IMR-90 (cell line): ENCODE measurements around the gene KRT80. TPM values are rescaled to one million over a fixed set of nuclear protein-coding genes. Genes with fewer than 3 reads are reported as not detected.

Experiments used
- CEBPB ChIP-seq: IDR thresholded peaks from 2 replicates; pipeline ENCODE4 v1.6.1; 2012; ENCODE audit warnings: low read depth, low read length, improper control_type of control experiment
- ELK1 ChIP-seq: fragments of 150-350 bp; IDR thresholded peaks from 2 replicates; pipeline ENCODE4 v1.6.1; 2016; ENCODE audit warnings: low read depth, mild to moderate bottlenecking, low read length, moderate library complexity, borderline replicate concordance
- MAZ ChIP-seq: IDR thresholded peaks from 2 replicates; pipeline ENCODE4 v1.6.1; 2012; ENCODE audit warnings: low read depth, mild to moderate bottlenecking, low read length, improper control_type of control experiment, moderate library complexity, borderline replicate concordance
- POLR2A ChIP-seq: IDR thresholded peaks from 2 replicates; pipeline ENCODE4 v1.6.1; 2012; ENCODE audit warnings: mild to moderate bottlenecking, low read depth, low read length
- RAD21 ChIP-seq: IDR thresholded peaks from 2 replicates; pipeline ENCODE4 v1.6.1; 2012; ENCODE audit warnings: low read length, improper control_type of control experiment
- RFX5 ChIP-seq: IDR thresholded peaks from 2 replicates; pipeline ENCODE4 v1.8.0; 2012; ENCODE audit warnings: low read depth, mild to moderate bottlenecking, low read length, moderate library complexity
- SMC3 ChIP-seq: fragments of 150-350 bp; IDR thresholded peaks from 2 replicates; pipeline ENCODE4 v1.6.1; 2016; ENCODE audit warnings: low read depth, mild to moderate bottlenecking, antibody characterized with exemption, low read length, moderate library complexity
- polyA plus RNA-seq, 3 experiments: library from polyadenylated mRNA; depleted of rRNA; stranded (reverse); fragments of >200 nt; gene quantifications; 2 replicates each; pipeline ENCODE4 v1.2.3, GENCODE V29; 2012; ENCODE audit warnings: low replicate concordance in 1 of 3
- total RNA-seq: library from RNA; depleted of rRNA; stranded (reverse); fragments of >200 nt; gene quantifications from 2 replicates; pipeline ENCODE4 v1.2.3, GENCODE V29; 2012

The KRT80 gene
- total and polyA plus RNA-seq, 2 of the 4 experiments (the other 2 are of a cell fraction) = 0.54 to 3.4 TPM

DNA sequence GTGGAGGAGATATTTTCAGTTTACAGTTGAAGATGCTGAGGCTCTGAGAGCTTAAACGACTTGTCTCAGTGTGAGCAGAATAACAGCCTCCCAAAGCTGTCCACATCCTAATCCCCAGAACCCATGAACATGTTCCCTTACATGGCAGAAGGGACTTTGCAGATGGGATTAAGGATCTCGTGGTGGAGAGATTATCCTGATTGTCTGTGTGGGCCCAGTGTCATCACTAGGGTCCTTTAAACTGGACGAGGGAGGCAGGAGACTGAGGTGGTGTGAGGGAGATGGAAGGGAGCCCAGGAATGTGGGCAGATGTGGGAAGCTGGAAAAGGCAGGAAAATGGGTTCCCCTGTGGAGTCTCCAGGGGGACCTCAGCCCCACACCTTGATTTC is 9.6 kb upstream of the KRT80 start (continued):
- TF ChIP-seq SMC3 (no peak), RAD21 (no peak), RFX5 (no peak), POLR2A (no peak), MAZ (no peak), CEBPB (no peak), ELK1 (no peak)
